Astrocyte (in vitro differentiated cells and primary cell): ENCODE data around the gene EEF1B2. TPM values are rescaled to one million over a fixed set of nuclear protein-coding genes. Genes with fewer than 3 reads are reported as not detected.

ENCODE experiments used
- DNase-seq: peaks from one replicate; pipeline ENCODE4 v3.0.0-alpha.2; 2010; ENCODE audit warnings: low read depth
- FAIRE-seq: peaks from 2 replicates; lab custom pipeline; 2011; peaks lifted over from hg19 to GRCh38; lab: Jason Lieb, UNC
- H2AFZ ChIP-seq: 2 replicates; pipeline ENCODE4 v1.6.0; 2012; ENCODE audit warnings: low read depth, low read length, inconsistent platforms
- H3K27ac ChIP-seq: 2 replicates; pipeline ENCODE4 v1.5.1; 2011; ENCODE audit warnings: low read depth, low read length, inconsistent platforms
- H3K27me3 ChIP-seq: 2 replicates; pipeline ENCODE4 v1.6.0; 2011; ENCODE audit warnings: low read length, inconsistent platforms; ENCODE audit not compliant: insufficient read depth
- H3K36me3 ChIP-seq: 2 replicates; pipeline ENCODE4 v1.5.1; 2011; ENCODE audit warnings: low read length, inconsistent platforms; ENCODE audit not compliant: insufficient read depth
- H3K4me1 ChIP-seq: 2 replicates; pipeline ENCODE4 v1.5.1; 2011; ENCODE audit warnings: low read length, inconsistent platforms; ENCODE audit not compliant: insufficient read depth
- H3K4me2 ChIP-seq: 2 replicates; pipeline ENCODE4 v1.6.0; 2012; ENCODE audit warnings: low read length, inconsistent platforms
- H3K4me3 ChIP-seq: 2 replicates; pipeline ENCODE4 v1.5.1; 2011; ENCODE audit warnings: low read depth, mild to moderate bottlenecking, low read length, inconsistent platforms; ENCODE audit not compliant: insufficient read depth
- H3K79me2 ChIP-seq: 2 replicates; pipeline ENCODE4 v1.6.0; 2012; ENCODE audit warnings: mild to moderate bottlenecking, low read length, inconsistent platforms; ENCODE audit not compliant: insufficient read depth
- H3K9ac ChIP-seq: 2 replicates; pipeline ENCODE4 v1.6.0; 2012; ENCODE audit warnings: mild to moderate bottlenecking, low read length, inconsistent platforms
- H3K9me3 ChIP-seq: 2 replicates; pipeline ENCODE4 v1.5.1; 2012; ENCODE audit warnings: low read depth, mild to moderate bottlenecking, low read length, inconsistent platforms; ENCODE audit not compliant: insufficient read depth
- H4K20me1 ChIP-seq: 2 replicates; pipeline ENCODE4 v1.6.0; 2012; ENCODE audit warnings: low read length, inconsistent platforms; ENCODE audit not compliant: insufficient read depth
- H3K27ac Mint-ChIP-seq: one replicate; pipeline ENCODE4 v1.8.0; 2021; ENCODE audit warnings: mild to moderate bottlenecking, mixed read lengths; ENCODE audit not compliant: unreplicated experiment
- H3K27me3 Mint-ChIP-seq: one replicate; pipeline ENCODE4 v1.8.0; 2021; ENCODE audit warnings: low read depth, mixed read lengths; ENCODE audit not compliant: unreplicated experiment
- H3K36me3 Mint-ChIP-seq: one replicate; pipeline ENCODE4 v1.8.0; 2021; ENCODE audit warnings: low read depth, mixed read lengths; ENCODE audit not compliant: unreplicated experiment
- H3K4me1 Mint-ChIP-seq: one replicate; pipeline ENCODE4 v1.8.0; 2021; ENCODE audit warnings: low read depth, mixed read lengths; ENCODE audit not compliant: unreplicated experiment
- H3K4me3 Mint-ChIP-seq: one replicate; pipeline ENCODE4 v1.8.0; 2021; ENCODE audit warnings: mild to moderate bottlenecking, moderate library complexity, mixed read lengths; ENCODE audit not compliant: unreplicated experiment
- H3K9me3 Mint-ChIP-seq: one replicate; pipeline ENCODE4 v1.8.0; 2021; ENCODE audit warnings: mild to moderate bottlenecking, mixed read lengths; ENCODE audit not compliant: unreplicated experiment
- EZH2 ChIP-seq: IDR thresholded peaks from 2 replicates; pipeline ENCODE4 v1.6.1; 2012; ENCODE audit warnings: mild to moderate bottlenecking, low read length, inconsistent platforms; ENCODE audit not compliant: insufficient read depth
- total RNA-seq: library from RNA; stranded (reverse); gene quantifications from 2 replicates; pipeline ENCODE4 v1.2.1, GENCODE V29; 2021
- TF ChIP-seq, protein P1 (sequence below): IDR thresholded peaks from 2 replicates; pipeline ENCODE4 v1.5.1; 2011; ENCODE audit warnings: low read depth, mild to moderate bottlenecking, inconsistent platforms, low read length, moderate library complexity; ENCODE audit not compliant: insufficient read depth

EEF1B2 gene
- total RNA-seq, 1 donor from 2014 or later = 546 TPM

DNA sequence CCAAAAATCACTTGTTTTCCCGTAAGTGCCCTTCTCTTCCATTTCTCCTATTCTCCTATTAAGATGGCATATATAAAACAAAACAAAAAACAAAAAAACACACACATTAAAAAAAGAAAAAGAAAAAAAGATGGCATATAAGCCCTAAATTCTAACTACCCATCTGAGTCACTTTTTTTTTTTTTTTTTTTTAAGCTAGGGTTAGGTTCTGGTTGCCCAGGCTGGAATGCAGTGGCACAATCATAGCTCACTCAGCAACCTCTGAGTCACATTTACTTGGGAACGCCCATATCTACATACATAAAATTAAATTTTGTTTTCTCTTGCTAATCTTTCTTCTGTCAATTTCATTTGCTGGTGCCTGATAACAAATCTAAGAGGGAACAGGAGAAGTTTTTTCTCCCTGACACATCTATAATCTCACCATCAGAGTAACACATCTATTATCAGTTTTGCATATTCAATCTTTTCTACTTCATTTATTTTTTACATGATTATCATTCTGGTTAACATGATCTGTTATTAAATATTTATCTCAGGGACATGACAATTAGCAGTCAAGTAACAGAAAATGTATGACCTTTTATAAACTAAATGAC is 52.1 kb downstream of the EEF1B2 start:
- Histone ChIP-seq H4K20me1 (no peaks in the 10 kb centered on the region), H3K9ac (peak overlapping the region; percentile 86), H3K9me3 (no peaks in the 10 kb centered on the region), H3K36me3 (no peaks in the 10 kb centered on the region), H3K4me2 (peak overlapping the region; percentile 89), H2AFZ (no peak overlapping the region), H3K27ac (peak overlapping the region; percentile 75), H3K4me3 (peak overlapping the region; percentile 70), H3K27me3 (no peaks in the 10 kb centered on the region), H3K79me2 (peaks cover 7% of the 10 kb centered on the region), H3K4me1 (peaks cover 9% of the 10 kb centered on the region)
- H3K36me3 Mint-ChIP-seq = no peaks in the 10 kb centered on the region
- no peaks in the 10 kb centered on the region for H3K9me3 Mint-ChIP-seq
- no peak for TF ChIP-seq EZH2
- TF ChIP-seq, protein P1, sequence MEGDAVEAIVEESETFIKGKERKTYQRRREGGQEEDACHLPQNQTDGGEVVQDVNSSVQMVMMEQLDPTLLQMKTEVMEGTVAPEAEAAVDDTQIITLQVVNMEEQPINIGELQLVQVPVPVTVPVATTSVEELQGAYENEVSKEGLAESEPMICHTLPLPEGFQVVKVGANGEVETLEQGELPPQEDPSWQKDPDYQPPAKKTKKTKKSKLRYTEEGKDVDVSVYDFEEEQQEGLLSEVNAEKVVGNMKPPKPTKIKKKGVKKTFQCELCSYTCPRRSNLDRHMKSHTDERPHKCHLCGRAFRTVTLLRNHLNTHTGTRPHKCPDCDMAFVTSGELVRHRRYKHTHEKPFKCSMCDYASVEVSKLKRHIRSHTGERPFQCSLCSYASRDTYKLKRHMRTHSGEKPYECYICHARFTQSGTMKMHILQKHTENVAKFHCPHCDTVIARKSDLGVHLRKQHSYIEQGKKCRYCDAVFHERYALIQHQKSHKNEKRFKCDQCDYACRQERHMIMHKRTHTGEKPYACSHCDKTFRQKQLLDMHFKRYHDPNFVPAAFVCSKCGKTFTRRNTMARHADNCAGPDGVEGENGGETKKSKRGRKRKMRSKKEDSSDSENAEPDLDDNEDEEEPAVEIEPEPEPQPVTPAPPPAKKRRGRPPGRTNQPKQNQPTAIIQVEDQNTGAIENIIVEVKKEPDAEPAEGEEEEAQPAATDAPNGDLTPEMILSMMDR = no peak
- DNase-seq = peak; percentile 41
- H3K27me3 Mint-ChIP-seq = no peaks in the 10 kb centered on the region
- peak overlapping the region; percentile 89 for H3K4me3 Mint-ChIP-seq
- H3K27ac Mint-ChIP-seq = peak overlapping the region; percentile 94
- peaks cover 15% of the 10 kb centered on the region for H3K4me1 Mint-ChIP-seq
- no peak for FAIRE-seq

Other genes with a start within 250 kb of the EEF1B2 start
- 20.1 and 21.1 TPM in 2 replicates for gene INO80D, start 73.7 kb upstream of the EEF1B2 start, total RNA-seq
- gene NDUFS1, start 451 bp upstream of the EEF1B2 start, total RNA-seq = 97.2 and 100 TPM in 2 replicates
- 40.9 and 43.6 TPM in 2 replicates for gene ZDBF2, start 114.8 kb downstream of the EEF1B2 start, total RNA-seq